HepG2 (cell line): ENCODE results near the gene SLC24A4. TPM values are rescaled to one million over a fixed set of nuclear protein-coding genes. Genes with fewer than 3 reads are reported as not detected.
A peak's percentile ranks its signal among the peaks of the same experiment; 100 is the strongest.

Experiments
- CC2D1A ChIP-seq: sonication (generic); formaldehyde crosslinking; IDR thresholded peaks from 2 replicates; pipeline ENCODE4 v1.8.1; 2023; ENCODE audit warnings: mild to moderate bottlenecking, missing genetic modification reagents
- CCDC6 ChIP-seq: sonication (generic); formaldehyde crosslinking; IDR thresholded peaks from 2 replicates; pipeline ENCODE4 v1.8.1; 2022; ENCODE audit warnings: mild to moderate bottlenecking, missing genetic modification reagents, moderate library complexity
- E2F5 ChIP-seq: sonication (generic); formaldehyde crosslinking; conservative IDR thresholded peaks from 2 replicates; pipeline ENCODE4 v1.4.0; 2020; ENCODE audit warnings: missing genetic modification reagents
- FOSL1 ChIP-seq: sonication (generic); formaldehyde crosslinking; IDR thresholded peaks from 2 replicates; pipeline ENCODE4 v1.9.0; 2021; ENCODE audit warnings: missing genetic modification reagents, borderline replicate concordance
- FOXM1 ChIP-seq: sonication (generic); formaldehyde crosslinking; IDR thresholded peaks from 2 replicates; pipeline ENCODE4 v1.5.0; 2020; ENCODE audit warnings: missing genetic modification reagents
- GFI1 ChIP-seq: sonication (generic); formaldehyde crosslinking; IDR thresholded peaks from 2 replicates; pipeline ENCODE4 v1.5.0; 2020; ENCODE audit warnings: missing genetic modification reagents, mild to moderate bottlenecking, borderline replicate concordance
- HNF1B ChIP-seq: sonication (generic); formaldehyde crosslinking; IDR thresholded peaks from 2 replicates; pipeline ENCODE4 v1.5.1; 2020; ENCODE audit warnings: mild to moderate bottlenecking, moderate library complexity, missing genetic modification reagents
- HNF4A ChIP-seq: sonication (generic); formaldehyde crosslinking; IDR thresholded peaks from 2 replicates; pipeline ENCODE4 v1.4.0; 2020; ENCODE audit warnings: missing genetic modification reagents
- IKZF4 ChIP-seq: sonication (generic); formaldehyde crosslinking; IDR thresholded peaks from 2 replicates; pipeline ENCODE4 v1.5.1; 2020; ENCODE audit warnings: borderline replicate concordance, mild to moderate bottlenecking, low read depth, missing genetic modification reagents; ENCODE audit errors: not compliant biosample characterization
- KDM5A ChIP-seq: fragments of 200-600 bp; sonication (generic); IDR thresholded peaks from 2 replicates; pipeline ENCODE4 v1.7.0; 2018; ENCODE audit warnings: antibody characterized with exemption, mild to moderate bottlenecking, low read length, borderline replicate concordance
- MAFF ChIP-seq: IDR thresholded peaks from 2 replicates; pipeline ENCODE4 v1.6.1; 2011; ENCODE audit warnings: low read depth, low read length, improper control_type of control experiment
- MED13 ChIP-seq: sonication (generic); formaldehyde crosslinking; IDR thresholded peaks from 2 replicates; pipeline ENCODE4 v1.5.0; 2020; ENCODE audit warnings: missing genetic modification reagents
- REXO4 ChIP-seq: sonication (generic); formaldehyde crosslinking; IDR thresholded peaks from 2 replicates; pipeline ENCODE4 v1.8.0; 2022; ENCODE audit warnings: missing genetic modification reagents, mild to moderate bottlenecking, borderline replicate concordance
- THRA ChIP-seq: sonication (generic); formaldehyde crosslinking; IDR thresholded peaks from 2 replicates; pipeline ENCODE4 v1.4.0; 2020; ENCODE audit warnings: missing genetic modification reagents, borderline replicate concordance
- U2AF1 ChIP-seq: fragments of 200-400 bp; formaldehyde crosslinking; optimal IDR thresholded peaks from 2 replicates; pipeline ENCODE3; 2017; ENCODE audit warnings: mild to moderate bottlenecking, low read depth, low read length
- ZBTB10 ChIP-seq: sonication (generic); formaldehyde crosslinking; IDR thresholded peaks from 2 replicates; pipeline ENCODE4 v1.4.0; 2020; ENCODE audit warnings: missing genetic modification reagents, borderline replicate concordance
- ZBTB8A ChIP-seq: sonication (generic); formaldehyde crosslinking; IDR thresholded peaks from 2 replicates; pipeline ENCODE4 v1.4.0; 2020; ENCODE audit warnings: mild to moderate bottlenecking, low read depth, missing genetic modification reagents, borderline replicate concordance
- ZNF251 ChIP-seq: sonication (generic); formaldehyde crosslinking; IDR thresholded peaks from 2 replicates; pipeline ENCODE4 v1.9.0; 2021; ENCODE audit warnings: mild to moderate bottlenecking, missing genetic modification reagents
- ZNF615 ChIP-seq: sonication (generic); formaldehyde crosslinking; IDR thresholded peaks from 2 replicates; pipeline ENCODE4 v1.5.0; 2020; ENCODE audit warnings: mild to moderate bottlenecking, missing genetic modification reagents, borderline replicate concordance
- ZNF616 ChIP-seq: sonication (generic); formaldehyde crosslinking; IDR thresholded peaks from 2 replicates; pipeline ENCODE4 v1.5.0; 2020; ENCODE audit warnings: low read depth, mild to moderate bottlenecking, missing genetic modification reagents
- ZNF639 ChIP-seq: conservative IDR thresholded peaks from 2 replicates; pipeline ENCODE4 v1.6.1; 2018; ENCODE audit warnings: missing genetic modification reagents
- ZNF883 ChIP-seq: sonication (generic); formaldehyde crosslinking; IDR thresholded peaks from 2 replicates; pipeline ENCODE4 v1.5.1; 2020; ENCODE audit warnings: mild to moderate bottlenecking, missing genetic modification reagents; ENCODE audit errors: not compliant biosample characterization
- polyA plus RNA-seq, 8 experiments: library from polyadenylated mRNA; depleted of rRNA in 3 of 8; stranded (reverse) in 7 of 8; unstranded in 1 of 8; fragments of >200 nt; fragmentation: Illumina TruSeq in 4 of 8; extraction: Trizol in 4 of 8; gene quantifications; 2 replicates each; pipeline versions ENCODE4 v1.2.1 to v1.2.3, GENCODE V29; 2011 to 2016; ENCODE audit warnings: low read depth in 4 of 8, missing spikeins in 1 of 8, mixed read lengths in 1 of 8; ENCODE audit not compliant: insufficient read depth in 1 of 8
- total RNA-seq, 5 experiments: library from RNA; depleted of rRNA; stranded (reverse); fragments of >200 nt; fragmentation: Illumina TruSeq; extraction: Trizol; gene quantifications; 2 replicates each; pipeline ENCODE4 v1.2.3, GENCODE V29; 2016; ENCODE audit warnings: low read depth in 1 of 5

SLC24A4 gene
- total and polyA plus RNA-seq, 2 of the 13 experiments (the other 11 are each of a cell fraction or from before 2014, with no cell fraction given), result not detected

GRCh38 chr14:92503756-92504491, 181.0 kb downstream of the SLC24A4 start (continued):
- no peak for TF ChIP-seq E2F5 (CRISPR knock-in tag)
- TF ChIP-seq CC2D1A (CRISPR knock-in tag), result no peak
- no peak for TF ChIP-seq ZNF615 (CRISPR knock-in tag)
- TF ChIP-seq REXO4 (CRISPR knock-in tag), result no peak
- peak; percentile 56; the same call in 1 of the 2 replicates for TF ChIP-seq HNF1B (CRISPR knock-in tag)
- no peak for TF ChIP-seq MAFF
- peak; percentile 100 for TF ChIP-seq THRA
- no peak for TF ChIP-seq ZNF639 (CRISPR knock-in tag)
- TF ChIP-seq ZBTB10 (CRISPR knock-in tag), result no peak
- no peak for TF ChIP-seq ZBTB8A (CRISPR knock-in tag)
- no peak for TF ChIP-seq GFI1 (CRISPR knock-in tag)
- no peak for TF ChIP-seq ZNF883 (CRISPR knock-in tag)
- no peak for TF ChIP-seq ZNF616
- TF ChIP-seq FOXM1, result no peak
- no peak for TF ChIP-seq U2AF1
- peak; percentile 72 for TF ChIP-seq HNF4A
- TF ChIP-seq ZNF251, result no peak
- no peak for TF ChIP-seq MED13 (CRISPR knock-in tag)
- no peak for TF ChIP-seq CCDC6 (CRISPR knock-in tag)
- no peak for TF ChIP-seq IKZF4 (CRISPR knock-in tag)
- peak; percentile 66; the same call in 1 of the 2 replicates for TF ChIP-seq FOSL1 (CRISPR knock-in tag)
- no peak for TF ChIP-seq KDM5A
